Prostate gland (tissue), 2 donors: ENCODE measurements around the gene DLGAP1. TPM values are rescaled to one million over a fixed set of nuclear protein-coding genes. Genes with fewer than 3 reads are reported as not detected.

Experiments used
- DNase-seq: peaks from one replicate; pipeline ENCODE4 v3.0.0-alpha.2; 2019; ENCODE audit warnings: low spot score
- H3K27ac ChIP-seq, 2 donors: fragments of 200-600 bp; sonication (generic); 2 replicates each; pipeline ENCODE4 v1.5.1; 2017 to 2019
- H3K27me3 ChIP-seq: fragments of 200-600 bp; sonication (generic); replicated peaks from 2 replicates; pipeline ENCODE4 v1.5.1; 2019; ENCODE audit not compliant: insufficient read depth
- H3K36me3 ChIP-seq, 2 donors: fragments of 200-600 bp; sonication (generic); 1 replicate in 1 of 2; 2 replicates in 1 of 2; pipeline versions ENCODE4 v1.5.1 to v1.8.1; 2017 to 2019
- H3K4me1 ChIP-seq: fragments of 200-600 bp; sonication (generic); replicated peaks from 2 replicates; pipeline ENCODE4 v1.5.1; 2019
- H3K4me3 ChIP-seq, 2 donors: fragments of 200-600 bp; sonication (generic); 2 replicates each; pipeline ENCODE4 v1.5.1; 2017 to 2019
- H3K9me3 ChIP-seq: fragments of 200-600 bp; sonication (generic); 2 replicates; pipeline ENCODE4 v1.5.1; 2017
- CTCF ChIP-seq, 4 experiments: fragments of 200-600 bp in 2 of 4; fragments of 450-650 bp in 2 of 4; sonication (generic) in 2 of 4; IDR thresholded peaks; 1 replicate in 3 of 4; 2 replicates in 1 of 4; pipeline ENCODE4 v1.5.1; 2016 to 2019; ENCODE audit warnings: antibody characterized with exemption in 4 of 4, mild to moderate bottlenecking in 2 of 4, moderate library complexity in 2 of 4
- POLR2A ChIP-seq: fragments of 450-650 bp; IDR thresholded peaks from one replicate; pipeline ENCODE4 v1.6.1; 2016; ENCODE audit warnings: antibody characterized with exemption, mild to moderate bottlenecking
- POLR2AphosphoS5 ChIP-seq: sonication (generic); formaldehyde crosslinking; IDR thresholded peaks from one replicate; pipeline ENCODE4 v1.6.1; 2017; ENCODE audit warnings: antibody characterized with exemption
- WGBS: methylation state at CpG from one replicate; pipeline ENCODE4 v1.1.5; 2018; 5-methylcytosine and 5-hydroxymethylcytosine counted together
- intact Hi-C: fragments of 100-400 bp; cut with DNase I; formaldehyde crosslinking; loops from one replicate; pipeline ENCODE4 v1.14.2; 2022
- total RNA-seq, 2 donors: library from RNA; depleted of rRNA; stranded (reverse); fragments of >200 nt; gene quantifications; one replicate each; pipeline ENCODE4 v1.1.0, GENCODE V29; 2016

DLGAP1 gene
- total RNA-seq, 2 donors from 2014 or later = 42.2 to 66.7 TPM

GRCh38 chr18:3648641-3649040 is 806.5 kb downstream of the DLGAP1 start:
- Histone ChIP-seq H3K27me3 (no peaks in the 10 kb centered on the region), H3K27ac (no peak overlapping the region), H3K4me1 (no peaks in the 10 kb centered on the region), H3K4me3 (no peak overlapping the region), H3K9me3 (no peaks in the 10 kb centered on the region), H3K36me3 (no peaks in the 10 kb centered on the region)
- TF ChIP-seq CTCF (IDR thresholded peaks at IDR 0.05) (no peak), POLR2A (no peak), POLR2AphosphoS5 (no peak)
- no peak for DNase-seq
- WGBS = 44% methylated on average over 2 of the region's 2 CpGs
- intact Hi-C loops = no loop called here

GRCh38 chr18:3648200-3648599 is 806.9 kb downstream of the DLGAP1 start:
- TF ChIP-seq CTCF (IDR thresholded peaks at IDR 0.05) (no peak), POLR2AphosphoS5 (no peak), POLR2A (no peak)
- H3K27me3 ChIP-seq = no peaks in the 10 kb centered on the region
- no peaks in the 10 kb centered on the region for H3K9me3 ChIP-seq
- H3K4me1 ChIP-seq = no peaks in the 10 kb centered on the region
- no peaks in the 10 kb centered on the region for H3K36me3 ChIP-seq
- H3K4me3 ChIP-seq = no peak overlapping the region
- intact Hi-C loops = no loop called here
- H3K27ac ChIP-seq = no peak overlapping the region
- no peak for DNase-seq
- WGBS = 67% methylated on average over 6 of the region's 6 CpGs

- 96% methylated on average over 4 of the region's 4 CpGs for whole genome bisulfite sequencing
- no peak for DNase-seq
- H3K4me3 ChIP-seq = no peak overlapping the region
- no peak for TF ChIP-seq CTCF (IDR thresholded peaks at IDR 0.05)
- TF ChIP-seq POLR2AphosphoS5 = no peak
- no peak for TF ChIP-seq POLR2A
- H3K4me1 ChIP-seq = no peaks in the 10 kb centered on the region
- H3K36me3 ChIP-seq = no peaks in the 10 kb centered on the region
- no peaks in the 10 kb centered on the region for H3K9me3 ChIP-seq
- no peak overlapping the region for H3K27ac ChIP-seq
- intact Hi-C loops = no loop called here
- no peaks in the 10 kb centered on the region for H3K27me3 ChIP-seq
These were observed 807.5 kb downstream of the DLGAP1 start for GRCh38 chr18:3647636-3648035.

GRCh38 chr18:3645384-3646156 is 809.5 kb downstream of the DLGAP1 start:
- no peak for TF ChIP-seq CTCF (IDR thresholded peaks at IDR 0.05)
- TF ChIP-seq POLR2AphosphoS5 = no peak
- TF ChIP-seq POLR2A = no peak
- intact Hi-C loops = no loop called here
- no peaks in the 10 kb centered on the region for H3K9me3 ChIP-seq
- no peak overlapping the region for H3K4me3 ChIP-seq
- H3K36me3 ChIP-seq = no peaks in the 10 kb centered on the region
- no peaks in the 10 kb centered on the region for H3K27me3 ChIP-seq
- H3K27ac ChIP-seq = no peak overlapping the region
- H3K4me1 ChIP-seq = no peaks in the 10 kb centered on the region
- no peak for DNase-seq
- WGBS = 89% methylated on average over 5 of the region's 5 CpGs
